Inflammatory macrophage treated with lipopolysaccharide for 4 hours (primary cell): ENCODE results near the gene RPL23.
"Not testable (repeated sequence)": the region's sequence is repeated elsewhere in the genome, so short reads cannot be mapped to it uniquely, and the experiment has no call there.

Source experiments
- DNase-seq: peaks from one replicate; pipeline ENCODE4 v3.0.0-alpha.2; 2020

Gene RPL23

GRCh38 chr17:38867179-38867967 lies 13.9 kb upstream of the RPL23 start:
- peak; percentile 58 for DNase-seq

GRCh38 chr17:38864636-38865398 lies 11.3 kb upstream of the RPL23 start:
- no peak for DNase-seq

- no peak for DNase-seq
Observed at GRCh38 chr17:38861399-38861843, 7.9 kb upstream of the RPL23 start.

- no peak for DNase-seq
Observed at GRCh38 chr17:38857271-38857670, 3.8 kb upstream of the RPL23 start.

GRCh38 chr17:38855101-38855714 lies 1.7 kb upstream of the RPL23 start:
- not testable (repeated sequence) for DNase-seq

GRCh38 chr17:38852771-38853291 lies 690 bp downstream of the RPL23 start:
- DNase-seq: peak; percentile 31

- DNase-seq: no peak
Observed at GRCh38 chr17:38851434-38851833, 2.1 kb downstream of the RPL23 start.

GRCh38 chr17:38850374-38850773 lies 3.1 kb downstream of the RPL23 start:
- DNase-seq: no peak

- no peak for DNase-seq
Observed at GRCh38 chr17:38848939-38849605, 4.4 kb downstream of the RPL23 start.

- no peak for DNase-seq
Observed at GRCh38 chr17:38848557-38848891, 5.0 kb downstream of the RPL23 start.

GRCh38 chr17:38844261-38844757 lies 9.2 kb downstream of the RPL23 start:
- DNase-seq: no peak

GRCh38 chr17:38825762-38826247 lies 27.7 kb downstream of the RPL23 start:
- no peak for DNase-seq

GRCh38 chr17:38824899-38825761 lies 28.4 kb downstream of the RPL23 start, which contains the start of gene CWC25:
TSS of gene CWC25 (minus strand) at chr17:38825321. CDS start at chr17:38825183, 138 bp downstream.
- DNase-seq: peak; percentile 93

GRCh38 chr17:38815576-38816193 lies 37.8 kb downstream of the RPL23 start:
- peak; percentile 35 for DNase-seq

- no peak for DNase-seq
Observed at GRCh38 chr17:38809828-38810227, 43.7 kb downstream of the RPL23 start.

- DNase-seq: no peak
Observed at GRCh38 chr17:38800237-38800760, 53.2 kb downstream of the RPL23 start.

GRCh38 chr17:38799501-38800236 lies 53.9 kb downstream of the RPL23 start, which contains the start of gene PIP4K2B:
TSS of gene PIP4K2B (minus strand) at chr17:38799556. CDS start at chr17:38799424, 132 bp downstream.
- DNase-seq: peak; percentile 97

GRCh38 chr17:38798614-38799500 lies 54.7 kb downstream of the RPL23 start:
- DNase-seq: no peak
